Gastroesophageal sphincter (tissue), 4 donors: ENCODE measurements around the gene ALDH7A1. TPM values are rescaled to one million over a fixed set of nuclear protein-coding genes. Genes with fewer than 3 reads are reported as not detected.

Experiments
- ATAC-seq: fragments of 150-250 bp; one replicate; pipeline ENCODE4 v1.9.1; 2016; ENCODE audit warnings: mild to moderate bottlenecking, moderate library complexity
- H3K27ac ChIP-seq, 4 donors: fragments of 200-600 bp; sonication (generic) in 3 of 4; 1 replicate in 3 of 4; 2 replicates in 1 of 4; pipeline ENCODE4 v1.5.1; 2016 to 2019
- H3K27me3 ChIP-seq: fragments of 200-600 bp; sonication (generic); one replicate; pipeline ENCODE4 v1.5.1; 2019
- H3K36me3 ChIP-seq, 2 donors: fragments of 200-600 bp; sonication (generic); one replicate each; pipeline ENCODE4 v1.5.1; 2019; ENCODE audit warnings: control low read depth in 1 of 2
- H3K4me1 ChIP-seq, 3 donors: fragments of 200-600 bp; sonication (generic); 1 replicate in 2 of 3; 2 replicates in 1 of 3; pipeline ENCODE4 v1.5.1; 2016 to 2019; ENCODE audit warnings: control low read depth in 2 of 3
- H3K4me3 ChIP-seq, 2 donors: fragments of 200-600 bp; sonication (generic); one replicate each; pipeline ENCODE4 v1.5.1; 2019; ENCODE audit warnings: mild to moderate bottlenecking in 1 of 2, moderate library complexity in 1 of 2
- H3K9me3 ChIP-seq, 3 donors: fragments of 200-600 bp; sonication (generic); one replicate each; pipeline ENCODE4 v1.5.1; 2017 to 2019; ENCODE audit warnings: control low read depth in 2 of 3
- CTCF ChIP-seq, 4 experiments: fragments of 200-600 bp in 2 of 4; fragments of 450-650 bp in 2 of 4; sonication (generic) in 1 of 4; IDR thresholded peaks; one replicate each; pipeline ENCODE4 v1.5.1; 2017 to 2019; ENCODE audit warnings: antibody characterized with exemption in 4 of 4, mild to moderate bottlenecking in 2 of 4, moderate library complexity in 2 of 4
- EP300 ChIP-seq: sonication (generic); formaldehyde crosslinking; IDR thresholded peaks from one replicate; pipeline ENCODE4 v1.6.1; 2017; ENCODE audit warnings: antibody characterized with exemption, mild to moderate bottlenecking
- POLR2A ChIP-seq, 2 donors: fragments of 450-650 bp; IDR thresholded peaks; one replicate each; pipeline ENCODE4 v1.6.1; 2017; ENCODE audit warnings: antibody characterized with exemption in 2 of 2, mild to moderate bottlenecking in 2 of 2, moderate library complexity in 1 of 2
- POLR2AphosphoS5 ChIP-seq: sonication (generic); formaldehyde crosslinking; IDR thresholded peaks from one replicate; pipeline ENCODE4 v1.6.1; 2017; ENCODE audit warnings: antibody characterized with exemption
- WGBS, 2 donors: methylation state at CpG; one replicate each; pipeline ENCODE4 v1.1.5; 2018; ENCODE audit warnings: low coverage in 1 of 2; 5-methylcytosine and 5-hydroxymethylcytosine counted together
- total RNA-seq, 4 donors: library from RNA; depleted of rRNA; stranded (reverse); fragments of >200 nt; gene quantifications; one replicate each; pipeline ENCODE4 v1.1.0, GENCODE V29; 2016

Gene ALDH7A1
- total RNA-seq, 4 donors from 2014 or later: 13.6 to 23.4 (median 18.6) TPM

- TF ChIP-seq EP300 (no peak), POLR2AphosphoS5 (no peak), POLR2A (IDR thresholded peaks at IDR 0.05) (no peak), CTCF (IDR thresholded peaks at IDR 0.05) (no peak)
- H3K36me3 ChIP-seq: no peaks in the 10 kb centered on the region
- no peak overlapping the region for H3K4me3 ChIP-seq
- no peaks in the 10 kb centered on the region for H3K27me3 ChIP-seq
- no peak for ATAC-seq
- 84 to 90% methylated on average over 5 to 7 of the region's 9 CpGs for WGBS, 2 donors
- H3K27ac ChIP-seq: peak overlapping the region in 3 of 4 donors; percentile 26 to 61 (median 37)
- H3K4me1 ChIP-seq: peaks cover 3 to 24% (median 6%) of the 10 kb centered on the region in 3 donors
- H3K9me3 ChIP-seq: no peaks in the 10 kb centered on the region
Measured at GRCh38 chr5:126514558-126515141, 80.4 kb downstream of the ALDH7A1 start.

- Histone ChIP-seq H3K9me3 (no peaks in the 10 kb centered on the region), H3K36me3 (no peaks in the 10 kb centered on the region), H3K27ac (peak overlapping the region in 3 of 4 donors; percentile 35 to 61 (median 37)), H3K4me3 (no peak overlapping the region), H3K27me3 (no peaks in the 10 kb centered on the region), H3K4me1 (peaks cover 0 to 23% (median 6%) of the 10 kb centered on the region in 3 donors)
- WGBS, 2 donors: 83 to 85% methylated on average over 1 to 4 of the region's 4 CpGs
- ATAC-seq: no peak
- TF ChIP-seq CTCF (IDR thresholded peaks at IDR 0.05): no peak
- TF ChIP-seq EP300: no peak
- TF ChIP-seq POLR2AphosphoS5: peak; percentile 11
- TF ChIP-seq POLR2A (IDR thresholded peaks at IDR 0.05): no peak
Measured at GRCh38 chr5:126514131-126514557, 80.9 kb downstream of the ALDH7A1 start.

GRCh38 chr5:126513703-126514102, 81.3 kb downstream of the ALDH7A1 start:
- H3K4me3 ChIP-seq: no peak overlapping the region
- 49% methylated on average over 4 of the region's 4 CpGs; no CpG with 5 or more reads in 1 of the 2 donors for WGBS, 2 donors
- no peaks in the 10 kb centered on the region for H3K27me3 ChIP-seq
- no peaks in the 10 kb centered on the region for H3K36me3 ChIP-seq
- peak overlapping the region in 3 of 4 donors; percentile 35 to 61 (median 37) for H3K27ac ChIP-seq
- no peak for TF ChIP-seq CTCF (IDR thresholded peaks at IDR 0.05)
- TF ChIP-seq POLR2A (IDR thresholded peaks at IDR 0.05): no peak
- no peak for TF ChIP-seq POLR2AphosphoS5
- no peak for TF ChIP-seq EP300
- H3K4me1 ChIP-seq: peaks cover 0 to 19% (median 6%) of the 10 kb centered on the region in 3 donors
- H3K9me3 ChIP-seq: no peaks in the 10 kb centered on the region
- ATAC-seq: no peak

- Histone ChIP-seq H3K36me3 (no peaks in the 10 kb centered on the region), H3K9me3 (no peaks in the 10 kb centered on the region), H3K27me3 (no peaks in the 10 kb centered on the region), H3K4me1 (peaks cover 0 to 22% (median 6%) of the 10 kb centered on the region in 3 donors), H3K27ac (peak overlapping the region in 3 of 4 donors; percentile 35 to 61 (median 37)), H3K4me3 (no peak overlapping the region)
- TF ChIP-seq POLR2A (IDR thresholded peaks at IDR 0.05) (no peak), POLR2AphosphoS5 (no peak)
- 80 to 82% methylated on average over 1 of the region's 2 CpGs for WGBS, 2 donors
- ATAC-seq: no peak
Measured at GRCh38 chr5:126513302-126513701, 81.7 kb downstream of the ALDH7A1 start.

GRCh38 chr5:126512451-126512850, 82.6 kb downstream of the ALDH7A1 start:
- ATAC-seq: no peak
- no peak overlapping the region for H3K4me3 ChIP-seq
- TF ChIP-seq POLR2AphosphoS5 (no peak), CTCF (IDR thresholded peaks at IDR 0.05) (no peak), POLR2A (IDR thresholded peaks at IDR 0.05) (no peak), EP300 (no peak)
- no peaks in the 10 kb centered on the region for H3K27me3 ChIP-seq
- WGBS, 2 donors: 89 to 95% methylated on average over 2 to 3 of the region's 3 CpGs
- peaks cover 0 to 24% (median 6%) of the 10 kb centered on the region in 3 donors for H3K4me1 ChIP-seq
- H3K27ac ChIP-seq: peak overlapping the region in 2 of 4 donors; percentile 2 to 61
- H3K9me3 ChIP-seq: no peaks in the 10 kb centered on the region
- no peaks in the 10 kb centered on the region for H3K36me3 ChIP-seq
